Activated CD4-positive, alpha-beta memory T cell treated with anti-CD3 and anti-CD28 coated beads for 36 hours (primary cell): Measurements from ENCODE around the gene PLK3. TPM values are rescaled to one million over a fixed set of nuclear protein-coding genes. Genes with fewer than 3 reads are reported as not detected.
"Not testable (repeated sequence)": the region's sequence is repeated elsewhere in the genome, so short reads cannot be mapped to it uniquely, and the experiment has no call there.

Experiments used
- CTCF ChIA-PET: fragments of 350-600 bp; sonication (Branson Sonifier 250); formaldehyde crosslinking; loops from one replicate; lab custom pipeline; 2021; ENCODE audit warnings: antibody characterized with exemption, inconsistent platforms; lab: Charles Lee
- POLR2A ChIA-PET: fragments of 350-600 bp; sonication (Branson Sonifier 250); formaldehyde crosslinking; loops from one replicate; lab custom pipeline; 2021; ENCODE audit warnings: antibody characterized with exemption; lab: Charles Lee
- DNase-seq: peaks from one replicate; pipeline ENCODE4 v3.0.0-alpha.2; 2020
- H3K27ac Mint-ChIP-seq: one replicate; pipeline ENCODE4 v1.8.0; 2021; ENCODE audit warnings: mixed read lengths
- H3K27me3 Mint-ChIP-seq: one replicate; pipeline ENCODE4 v1.8.0; 2021; ENCODE audit warnings: mixed read lengths
- H3K36me3 Mint-ChIP-seq: one replicate; pipeline ENCODE4 v1.8.0; 2021; ENCODE audit warnings: mixed read lengths
- H3K4me1 Mint-ChIP-seq: one replicate; pipeline ENCODE4 v1.8.0; 2021; ENCODE audit warnings: low read depth, mixed read lengths
- H3K4me3 Mint-ChIP-seq: one replicate; pipeline ENCODE4 v1.8.0; 2021; ENCODE audit warnings: mild to moderate bottlenecking, mixed read lengths
- H3K9me3 Mint-ChIP-seq: one replicate; pipeline ENCODE4 v1.8.0; 2021; ENCODE audit warnings: mixed read lengths
- intact Hi-C: fragments of 100-400 bp; cut with micrococcal nuclease; formaldehyde crosslinking; loops from one replicate; pipeline ENCODE4 v1.15.1; 2023
- total RNA-seq, 2 experiments: library from RNA; stranded (reverse); gene quantifications; one replicate each; pipeline ENCODE4 v1.2.3, GENCODE V29; 2021

Gene PLK3
- total RNA-seq, 2 experiments from 2014 or later, result 80.2 to 87.9 TPM

DNA sequence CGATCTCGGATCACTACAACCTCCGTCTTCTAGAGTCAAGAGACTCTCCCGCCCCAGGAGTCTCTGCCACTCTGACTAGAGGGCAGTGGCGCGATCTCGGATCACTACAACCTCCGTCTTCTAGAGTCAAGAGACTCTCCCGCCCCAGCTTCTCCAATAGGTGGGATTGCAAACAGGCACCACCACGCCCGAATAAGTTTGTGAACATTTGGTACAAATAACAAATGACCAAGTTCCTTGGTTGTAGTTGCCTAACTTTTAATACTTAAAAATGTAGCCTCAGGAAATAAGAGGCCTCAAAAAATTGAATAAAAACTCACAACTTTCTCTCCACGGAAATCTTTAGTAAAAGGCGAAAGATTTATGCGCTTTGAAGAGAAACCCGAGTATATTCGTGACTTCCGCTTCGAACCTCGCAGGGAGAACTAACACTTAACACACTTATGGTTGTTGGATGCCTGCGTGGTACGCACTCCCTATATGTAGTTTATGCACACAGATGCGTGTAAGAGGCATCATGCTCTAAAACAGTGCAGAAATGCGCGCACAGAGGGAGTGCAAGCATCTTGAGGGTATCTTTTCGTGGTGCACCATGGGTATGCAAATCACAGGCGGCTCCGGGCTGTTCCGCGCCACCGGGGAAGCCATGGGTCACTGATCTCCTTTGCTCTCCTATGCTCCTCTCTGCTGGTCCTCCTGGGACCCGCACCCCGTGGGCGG, 19.6 kb downstream of the PLK3 start:
- ChIA-PET CTCF (interaction anchor here (0.6 to 4.9 kb wide), 17 partner anchors 8 to 481 kb away, joined by 3 to 48 read pairs (median 5); partner anchors contain the start of genes BTBD19, DYNLT4, PLK3 and RNU5D-1), POLR2A (interaction anchor here (0.6 to 7.3 kb wide), 28 partner anchors 10 to 680 kb away, joined by 3 to 404 read pairs (median 7); partner anchors contain the start of genes BEST4, BTBD19, DYNLT4 and EIF2B3)
- intact Hi-C loops, result loop anchor here (1.0 to 10.0 kb wide), 6 partner anchors 10 to 1455 kb away; partner anchors contain the start of genes BEST4, ELOVL1 and RNU5D-1
- no peaks in the 10 kb centered on the region for H3K9me3 Mint-ChIP-seq
- H3K4me3 Mint-ChIP-seq, result peak overlapping the region; percentile 89
- no peaks in the 10 kb centered on the region for H3K27me3 Mint-ChIP-seq
- peaks cover 11% of the 10 kb centered on the region for H3K36me3 Mint-ChIP-seq
- peaks cover 42% of the 10 kb centered on the region for H3K4me1 Mint-ChIP-seq
- peak; percentile 89 for DNase-seq
- peak overlapping the region; percentile 99 for H3K27ac Mint-ChIP-seq

DNA sequence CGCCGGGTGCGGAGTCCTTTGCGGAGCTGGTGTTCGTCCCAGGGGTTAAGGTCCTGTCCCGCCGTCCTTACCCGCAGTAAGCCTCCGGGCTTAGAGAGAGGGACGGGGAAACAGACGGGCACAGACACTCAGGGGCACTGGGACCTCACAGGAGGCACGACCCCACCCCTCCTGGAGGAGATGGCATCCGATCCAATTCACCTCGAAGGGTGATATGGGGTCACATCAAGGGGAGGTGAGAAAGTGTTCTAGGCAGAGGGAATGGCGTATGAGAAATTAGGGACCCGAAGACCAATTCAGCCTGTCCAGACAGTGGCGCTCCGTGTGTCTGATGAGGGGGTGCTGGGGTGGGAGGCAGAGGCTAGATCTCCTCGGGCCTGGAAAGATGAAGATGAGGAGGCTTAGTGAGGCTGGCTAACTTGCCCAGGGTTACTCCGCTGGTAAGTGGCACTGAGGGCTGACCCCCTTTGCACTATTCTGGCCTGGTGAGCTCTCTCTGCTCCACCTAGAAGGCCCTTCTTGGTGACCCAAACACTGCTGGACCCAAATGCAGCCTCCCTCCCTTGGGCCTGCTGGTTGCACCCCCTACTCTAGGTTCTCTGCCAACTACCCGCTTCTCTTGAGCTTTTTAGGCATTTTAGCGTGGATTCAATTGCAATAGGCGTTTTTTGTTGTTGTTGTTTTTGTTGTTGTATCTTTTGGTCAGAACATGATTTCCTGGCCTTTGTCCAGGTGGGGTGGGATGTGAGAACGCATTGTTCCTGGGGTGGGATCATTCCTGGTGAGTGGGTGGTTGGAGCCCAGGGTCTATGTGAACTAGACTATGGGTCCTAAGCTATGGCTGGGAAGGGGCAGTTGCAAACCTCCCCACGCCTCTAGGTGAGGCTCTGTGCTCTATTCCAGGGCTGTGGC, 20.4 kb downstream of the PLK3 start:
- Mint-ChIP-seq H3K27me3 (no peaks in the 10 kb centered on the region), H3K36me3 (peaks cover 3% of the 10 kb centered on the region), H3K4me3 (peak overlapping the region; percentile 89), H3K9me3 (no peaks in the 10 kb centered on the region), H3K27ac (peak overlapping the region; percentile 99), H3K4me1 (peaks cover 36% of the 10 kb centered on the region)
- intact Hi-C loops, result loop anchor here (5.0 kb wide), 1 partner anchor 33 kb away; the partner anchor contains the start of gene BEST4
- CTCF ChIA-PET, result interaction anchor here (1.1 to 4.9 kb wide), 6 partner anchors 9 to 90 kb away, joined by 3 to 48 read pairs (median 30); partner anchors contain the start of genes BTBD19, DYNLT4, PLK3 and RNU5D-1
- no peak for DNase-seq
- POLR2A ChIA-PET, result interaction anchor here (1.0 to 7.3 kb wide), 10 partner anchors 9 to 482 kb away, joined by 3 to 404 read pairs (median 16); partner anchors contain the start of genes BTBD19, DYNLT4, HECTD3 and PLK3

DNA sequence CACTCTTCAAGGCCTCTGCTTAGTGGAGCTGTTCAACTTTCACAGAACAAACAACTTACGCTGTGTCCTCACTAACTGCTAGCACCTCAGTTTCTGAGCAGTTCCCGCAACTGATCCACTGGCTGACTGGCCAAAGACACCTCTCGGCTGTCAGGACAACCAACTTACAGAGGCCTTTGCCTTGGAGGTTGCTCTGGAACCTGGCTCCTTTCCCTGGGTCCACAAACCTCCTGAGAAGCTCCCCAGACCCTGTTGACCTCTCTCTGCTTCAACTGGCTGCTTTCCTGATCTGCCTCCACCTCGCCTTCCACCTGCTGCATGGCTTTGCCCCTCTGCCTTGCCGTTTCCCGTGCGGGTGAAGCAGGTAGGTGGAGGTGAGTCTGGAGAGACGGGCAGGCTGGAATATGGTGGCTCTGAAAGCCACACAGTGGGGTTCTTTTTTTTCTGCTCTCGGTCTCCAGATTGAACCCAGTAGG, 21.1 kb downstream of the PLK3 start:
- Mint-ChIP-seq H3K9me3 (no peaks in the 10 kb centered on the region), H3K27ac (peak overlapping the region; percentile 99), H3K4me1 (peaks cover 32% of the 10 kb centered on the region), H3K4me3 (peak overlapping the region; percentile 89), H3K27me3 (no peaks in the 10 kb centered on the region), H3K36me3 (no peaks in the 10 kb centered on the region)
- no peak for DNase-seq
- CTCF ChIA-PET, result interaction anchor here (1.5 to 4.9 kb wide), 4 partner anchors 14 to 90 kb away, joined by 3 to 48 read pairs (median 30); partner anchors contain the start of genes PLK3 and RNU5D-1
- intact Hi-C loops, result loop anchor here (5.0 kb wide), 1 partner anchor 34 kb away; the partner anchor contains the start of gene BEST4
- POLR2A ChIA-PET, result interaction anchor here (1.0 to 7.3 kb wide), 9 partner anchors 9 to 482 kb away, joined by 3 to 404 read pairs (median 24); partner anchors contain the start of genes BTBD19, DYNLT4, HECTD3 and PLK3

DNA sequence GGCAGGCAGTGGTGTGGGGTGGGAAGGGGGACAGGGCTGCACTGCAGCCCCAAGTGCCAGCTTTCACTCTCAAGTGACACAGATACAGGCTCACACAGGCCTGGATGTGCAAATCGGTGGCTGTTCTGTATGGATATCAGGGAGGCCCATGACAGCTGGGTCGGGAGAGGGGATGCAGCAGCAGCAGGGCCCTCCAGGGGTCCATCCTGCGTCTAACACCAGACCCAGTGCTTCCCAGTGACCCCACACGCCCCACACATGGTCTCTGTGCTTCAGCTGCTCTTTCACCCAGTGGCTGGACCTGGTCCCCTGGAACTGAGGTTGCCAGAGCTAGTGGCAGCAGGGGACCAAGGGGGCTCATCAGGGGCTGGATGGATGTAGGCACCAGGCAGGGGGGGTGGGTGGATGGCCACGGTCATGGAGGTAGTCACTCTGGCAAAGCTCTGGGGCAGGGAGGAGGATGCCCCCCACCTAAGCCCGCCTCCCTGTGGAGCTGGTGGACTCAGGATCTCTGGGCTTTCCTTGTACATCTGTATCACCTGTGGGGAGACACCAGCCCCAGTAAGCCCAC, 22.0 kb downstream of the PLK3 start:
- CTCF ChIA-PET, result interaction anchor here (0.7 to 3.8 kb wide), 4 partner anchors 13 to 91 kb away, joined by 3 to 21 read pairs (median 4); partner anchors contain the start of gene RNU5D-1
- intact Hi-C loops, result loop anchor here (5.0 kb wide), 1 partner anchor 35 kb away; the partner anchor contains the start of gene BEST4
- H3K4me1 Mint-ChIP-seq, result peaks cover 32% of the 10 kb centered on the region
- H3K27ac Mint-ChIP-seq, result no peak overlapping the region
- POLR2A ChIA-PET, result interaction anchor here (0.6 to 7.3 kb wide), 5 partner anchors 10 to 651 kb away, joined by 3 to 404 read pairs (median 106); partner anchors contain the start of genes BTBD19, DYNLT4, PLK3 and RNU5D-1
- H3K27me3 Mint-ChIP-seq, result no peaks in the 10 kb centered on the region
- no peaks in the 10 kb centered on the region for H3K9me3 Mint-ChIP-seq
- H3K36me3 Mint-ChIP-seq, result no peaks in the 10 kb centered on the region
- no peak overlapping the region for H3K4me3 Mint-ChIP-seq
- no peak for DNase-seq

DNA sequence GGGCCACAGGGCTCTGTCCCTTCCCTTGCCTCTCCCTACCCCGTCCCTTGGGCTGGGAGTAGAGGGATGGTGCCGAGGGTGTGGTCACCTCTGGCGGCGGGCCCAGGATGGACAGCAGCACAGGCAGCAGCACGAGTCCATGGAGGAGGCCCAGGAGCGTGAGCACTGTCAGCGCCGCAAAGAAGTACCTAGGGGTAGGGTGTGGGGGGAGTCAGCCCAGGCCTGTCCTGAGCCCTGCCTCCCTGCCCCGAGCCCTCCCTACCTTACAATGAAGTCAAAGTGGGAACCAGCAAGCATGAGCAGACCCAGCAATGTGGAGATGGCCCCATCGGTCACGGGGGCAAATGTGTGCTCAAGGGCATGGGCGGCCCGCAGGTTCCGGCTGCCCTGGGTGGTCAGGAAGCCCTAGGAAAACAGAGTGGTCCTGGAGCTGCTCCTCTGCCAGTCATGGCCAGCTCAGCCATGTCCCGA, 22.8 kb downstream of the PLK3 start:
- CTCF ChIA-PET, result interaction anchor here (0.7 to 3.8 kb wide), 4 partner anchors 12 to 92 kb away, joined by 3 to 21 read pairs (median 4); partner anchors contain the start of gene RNU5D-1
- no peak for DNase-seq
- POLR2A ChIA-PET, result interaction anchor here (0.6 to 7.3 kb wide), 5 partner anchors 19 to 650 kb away, joined by 3 to 404 read pairs (median 106); partner anchors contain the start of genes BTBD19, DYNLT4, PLK3 and RNU5D-1
- no peak overlapping the region for H3K4me3 Mint-ChIP-seq
- intact Hi-C loops, result loop anchor here (5.0 kb wide), 1 partner anchor 36 kb away; the partner anchor contains the start of gene BEST4
- H3K4me1 Mint-ChIP-seq, result peaks cover 26% of the 10 kb centered on the region
- H3K9me3 Mint-ChIP-seq, result no peaks in the 10 kb centered on the region
- no peaks in the 10 kb centered on the region for H3K36me3 Mint-ChIP-seq
- no peaks in the 10 kb centered on the region for H3K27me3 Mint-ChIP-seq
- no peak overlapping the region for H3K27ac Mint-ChIP-seq

DNA sequence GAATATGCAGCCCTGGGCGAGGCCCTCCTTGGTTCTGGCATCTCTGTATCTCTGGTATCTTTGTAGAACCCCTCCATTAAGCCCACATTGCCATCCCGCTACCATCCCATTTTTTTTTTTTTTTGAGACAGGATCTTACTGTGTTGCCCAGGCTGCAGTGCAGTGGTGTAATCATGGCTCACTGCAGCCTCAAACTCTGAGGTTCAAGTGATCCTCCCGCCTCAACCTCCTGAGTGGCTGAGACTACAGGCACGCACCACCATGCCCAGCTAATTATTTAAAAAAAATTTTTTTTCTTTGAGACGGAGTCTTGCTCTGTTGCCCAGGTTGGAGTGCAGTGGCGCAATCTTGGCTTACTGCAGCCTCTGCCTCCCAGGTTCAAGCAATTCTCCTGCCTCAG, 24.2 kb downstream of the PLK3 start:
- ChIA-PET CTCF (interaction anchor here (0.8 kb wide), 1 partner anchor 12 kb away, joined by 3 read pairs; no protein-coding TSS in a partner anchor), POLR2A (interaction anchor here (1.4 kb wide), 1 partner anchor 103 kb away, joined by 8 read pairs; no protein-coding TSS in a partner anchor)
- DNase-seq, H3K9me3 Mint-ChIP-seq, H3K27ac Mint-ChIP-seq, H3K4me3 Mint-ChIP-seq, H3K36me3 Mint-ChIP-seq, H3K27me3 Mint-ChIP-seq: not testable (repeated sequence)
- H3K4me1 Mint-ChIP-seq, result peaks cover 16% of the 10 kb centered on the region
- intact Hi-C loops, result loop anchor here (5.0 kb wide), 1 partner anchor 37 kb away; the partner anchor contains the start of gene BEST4

DNA sequence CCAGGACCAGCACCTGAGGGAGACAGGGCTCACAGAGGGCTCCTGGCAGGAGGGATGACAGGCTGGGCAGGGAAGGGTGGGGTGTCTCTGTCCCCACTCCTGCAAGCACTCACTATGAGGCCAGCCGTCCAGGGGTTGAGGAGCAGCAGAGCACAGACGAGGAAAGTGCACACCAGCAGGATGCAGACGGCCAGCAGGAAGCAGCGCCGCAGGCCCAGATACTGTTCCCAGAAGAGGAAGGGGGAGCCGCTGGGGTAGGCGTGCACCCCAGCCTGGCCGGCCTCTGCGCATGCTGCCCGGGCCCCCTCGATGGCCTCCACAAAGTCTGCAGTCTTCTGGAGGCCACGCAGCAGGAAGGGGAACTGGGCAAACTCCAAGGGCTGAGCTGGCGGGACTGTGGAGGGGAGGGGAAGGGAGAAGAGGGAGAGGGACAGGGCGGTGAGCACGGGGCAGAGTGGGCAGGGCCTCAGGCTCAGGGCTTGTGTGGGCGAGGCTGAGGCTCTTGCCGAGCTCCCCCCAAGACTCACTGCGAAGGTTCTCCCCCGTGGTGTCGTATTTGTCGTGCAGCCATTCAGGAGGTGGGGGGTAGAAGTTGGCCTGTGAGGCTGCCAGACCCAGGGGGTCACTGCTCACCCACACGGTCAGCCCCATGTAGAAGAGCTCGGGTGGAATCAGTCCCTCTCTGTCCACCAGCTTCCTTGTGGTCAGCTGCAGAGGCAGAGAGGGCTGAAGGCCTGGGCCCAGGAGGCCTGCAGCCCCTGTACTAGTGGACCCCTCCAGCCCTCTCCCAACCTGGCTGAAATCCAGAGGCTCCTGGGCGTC, 26.4 kb downstream of the PLK3 start:
- peaks cover 1% of the 10 kb centered on the region for H3K4me1 Mint-ChIP-seq
- no peaks in the 10 kb centered on the region for H3K9me3 Mint-ChIP-seq
- H3K4me3 Mint-ChIP-seq, result no peak overlapping the region
- H3K27ac Mint-ChIP-seq, result no peak overlapping the region
- DNase-seq, result no peak
- H3K36me3 Mint-ChIP-seq, result no peaks in the 10 kb centered on the region
- POLR2A ChIA-PET, result interaction anchor here (1.1 kb wide), 1 partner anchor 105 kb away, joined by 3 read pairs; no protein-coding TSS in a partner anchor
- intact Hi-C loops, result no loop called here
- CTCF ChIA-PET, result interaction anchor here (1.2 to 1.5 kb wide), 2 partner anchors 10 to 33 kb away, joined by 5 to 10 read pairs; no protein-coding TSS in a partner anchor
- no peaks in the 10 kb centered on the region for H3K27me3 Mint-ChIP-seq

DNA sequence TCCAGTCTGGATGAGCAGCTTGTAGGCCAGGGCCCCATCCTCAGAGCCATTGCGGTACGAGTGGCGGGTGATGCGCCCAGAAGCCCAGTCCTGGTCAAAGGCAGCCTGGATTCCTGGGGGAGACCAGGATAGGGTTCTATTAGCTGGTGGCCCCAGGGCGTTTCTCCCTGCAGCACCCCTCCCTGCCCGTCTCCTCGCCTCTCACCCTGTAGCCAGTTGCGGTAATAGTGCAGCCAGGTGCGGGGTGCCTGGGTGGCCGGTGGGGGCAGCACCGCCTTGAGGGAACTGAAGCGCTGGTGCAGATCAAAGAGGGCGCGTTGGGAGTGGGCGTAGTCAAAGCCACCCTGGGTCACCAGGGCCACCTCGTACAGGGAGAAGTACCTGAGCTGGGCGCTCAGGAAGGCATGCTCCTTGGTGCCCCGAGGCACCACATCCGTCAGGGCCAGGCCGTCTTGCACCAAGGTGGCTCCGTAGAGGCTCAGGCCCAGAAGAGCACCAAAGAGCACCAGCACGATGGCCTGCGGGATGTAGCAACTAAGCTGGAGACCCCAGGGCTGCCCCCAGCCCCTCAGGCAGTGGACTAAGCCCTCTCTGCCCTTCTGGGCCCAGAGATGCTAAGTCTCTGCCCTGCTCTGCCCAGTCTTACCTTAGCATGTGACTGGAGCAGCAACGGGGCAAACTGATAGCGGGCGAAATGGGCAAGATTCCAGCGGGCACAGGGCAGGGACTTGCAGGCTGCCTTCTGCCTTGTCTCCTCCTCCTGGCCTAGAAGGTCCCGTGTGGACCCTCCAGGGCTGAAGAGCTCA, 27.2 kb downstream of the PLK3 start:
- POLR2A ChIA-PET, result interaction anchor here (1.1 kb wide), 1 partner anchor 106 kb away, joined by 3 read pairs; no protein-coding TSS in a partner anchor
- no peak for DNase-seq
- Mint-ChIP-seq H3K36me3 (no peaks in the 10 kb centered on the region), H3K4me1 (no peaks in the 10 kb centered on the region), H3K27ac (no peak overlapping the region), H3K4me3 (no peak overlapping the region), H3K9me3 (no peaks in the 10 kb centered on the region), H3K27me3 (no peaks in the 10 kb centered on the region)
- CTCF ChIA-PET, result interaction anchor here (1.2 to 1.5 kb wide), 2 partner anchors 9 to 34 kb away, joined by 5 to 10 read pairs; no protein-coding TSS in a partner anchor
- intact Hi-C loops, result no loop called here

DNA sequence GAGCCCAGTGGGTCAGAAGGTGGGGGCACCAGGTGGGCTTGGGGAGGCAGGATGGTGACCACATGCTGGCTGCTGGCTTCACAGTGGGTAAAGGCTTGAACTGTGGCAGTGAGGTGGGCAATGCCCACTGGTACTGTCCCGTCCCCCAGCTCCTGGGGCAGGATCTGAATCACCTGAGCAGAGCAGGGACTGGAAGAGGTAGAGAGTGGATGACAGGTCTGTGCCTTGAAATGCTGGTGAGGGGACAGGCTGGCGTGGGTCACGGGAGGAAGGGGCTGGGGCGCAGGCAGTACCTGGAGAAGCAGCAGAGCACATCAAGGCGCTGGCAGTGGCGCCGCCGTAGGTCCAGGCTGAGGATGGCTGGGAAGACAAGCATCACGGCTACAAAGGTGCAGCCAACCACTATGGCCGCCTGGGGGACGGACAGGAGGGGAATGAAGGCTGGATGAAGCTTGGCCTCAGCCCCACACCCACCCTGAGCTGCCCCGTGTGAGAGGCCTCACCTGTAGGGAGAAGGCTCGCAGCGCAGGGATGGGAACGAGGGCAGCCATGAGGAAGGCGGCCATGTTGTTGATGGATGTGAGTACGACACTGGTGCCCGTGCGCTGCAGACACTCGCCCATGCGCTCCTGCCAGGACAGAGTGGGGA, 27.9 kb downstream of the PLK3 start:
- no peak for DNase-seq
- ChIA-PET POLR2A (interaction anchor here (1.1 kb wide), 1 partner anchor 107 kb away, joined by 3 read pairs; no protein-coding TSS in a partner anchor), CTCF (no interaction called here)
- no peak overlapping the region for H3K27ac Mint-ChIP-seq
- no peak overlapping the region for H3K4me3 Mint-ChIP-seq
- H3K4me1 Mint-ChIP-seq, result no peaks in the 10 kb centered on the region
- no peaks in the 10 kb centered on the region for H3K27me3 Mint-ChIP-seq
- H3K36me3 Mint-ChIP-seq, result no peaks in the 10 kb centered on the region
- no peaks in the 10 kb centered on the region for H3K9me3 Mint-ChIP-seq
- intact Hi-C loops, result no loop called here
